Lung microvascular endothelial cell (primary cell): ENCODE results near the gene EFCAB11. TPM values are rescaled to one million over a fixed set of nuclear protein-coding genes. Genes with fewer than 3 reads are reported as not detected.
"Not testable (repeated sequence)": the region's sequence is repeated elsewhere in the genome, so short reads cannot be mapped to it uniquely, and the experiment has no call there.

Experiments used
- DNase-seq, 2 donors: peaks; one replicate each; pipeline versions ENCODE4 v3.0.0 to v3.0.0-alpha.2; 2010; ENCODE audit warnings: low read depth in 2 of 2
- total RNA-seq: library from RNA; depleted of rRNA; stranded (reverse); fragments of >200 nt; gene quantifications from 2 replicates; pipeline ENCODE4 v1.2.1, GENCODE V29; 2014

The EFCAB11 gene
- total RNA-seq, 1 donor from 2014 or later: 1.8 TPM

GRCh38 chr14:89912221-89912620 lies 42.3 kb downstream of the EFCAB11 start:
- DNase-seq: no peak

DNA sequence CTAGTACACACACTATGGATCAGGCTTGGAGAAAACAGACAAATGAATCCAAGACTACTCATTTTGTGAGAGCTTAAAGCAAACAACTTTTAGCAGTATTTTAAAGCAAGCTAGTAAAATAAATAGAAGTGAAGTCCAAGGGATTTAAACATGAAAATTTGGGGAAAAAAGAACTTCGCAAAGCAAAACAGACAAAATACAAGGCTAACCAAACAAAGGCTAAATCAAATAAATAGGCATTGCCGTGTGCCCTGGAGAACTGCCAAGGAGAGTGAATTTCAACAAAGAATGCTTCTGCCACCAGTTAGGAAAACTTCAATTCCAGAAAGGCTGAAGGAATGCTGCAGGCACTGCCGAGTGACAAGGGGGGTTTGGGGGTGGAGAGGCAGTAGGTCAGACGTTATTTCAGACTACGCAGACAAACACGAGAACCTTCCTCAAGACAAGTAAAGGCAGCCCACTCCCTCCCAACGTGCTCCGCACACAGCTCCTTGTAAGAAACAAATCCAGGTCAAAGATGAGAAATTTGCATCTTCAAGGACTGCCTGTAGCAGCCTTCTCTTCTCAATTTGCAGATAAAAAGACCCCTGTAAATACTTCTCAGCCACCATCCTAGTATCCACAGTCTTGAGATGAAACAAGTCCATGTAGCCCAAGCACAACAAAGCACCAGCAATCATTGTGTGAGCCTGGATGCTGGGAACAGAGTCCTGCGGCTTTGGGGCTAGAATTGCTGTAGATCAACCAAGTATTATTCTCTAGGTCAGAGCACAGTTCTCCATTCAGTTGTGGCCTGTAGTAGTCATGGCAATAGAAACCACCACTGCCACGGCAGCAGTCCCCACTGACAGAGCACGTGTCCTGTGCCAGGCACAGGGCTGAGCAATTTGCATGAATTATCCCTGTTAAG lies 43.3 kb downstream of the EFCAB11 start:
- DNase-seq: peak; percentile 43

GRCh38 chr14:89910691-89911009 lies 43.9 kb downstream of the EFCAB11 start:
- DNase-seq: no peak

DNA sequence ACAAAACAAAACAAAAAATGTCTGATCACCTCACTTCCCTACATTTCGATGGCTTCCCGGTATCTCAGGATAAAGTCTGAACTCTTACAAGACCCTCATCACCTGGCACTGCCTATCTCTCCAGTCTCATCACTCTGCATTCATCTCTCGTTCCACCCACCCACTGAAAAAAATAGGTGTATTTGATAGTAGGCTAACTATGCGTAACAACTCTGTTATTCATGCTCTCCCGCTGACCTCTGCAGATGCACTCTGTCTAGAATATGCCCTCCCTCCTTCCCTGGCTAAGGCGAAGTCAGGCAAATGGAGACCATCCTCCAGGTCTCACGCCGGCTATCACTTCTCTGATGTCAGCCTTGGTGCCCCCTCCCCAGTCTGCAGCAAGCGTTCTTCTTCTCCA lies 44.9 kb downstream of the EFCAB11 start:
- no peak for DNase-seq

DNA sequence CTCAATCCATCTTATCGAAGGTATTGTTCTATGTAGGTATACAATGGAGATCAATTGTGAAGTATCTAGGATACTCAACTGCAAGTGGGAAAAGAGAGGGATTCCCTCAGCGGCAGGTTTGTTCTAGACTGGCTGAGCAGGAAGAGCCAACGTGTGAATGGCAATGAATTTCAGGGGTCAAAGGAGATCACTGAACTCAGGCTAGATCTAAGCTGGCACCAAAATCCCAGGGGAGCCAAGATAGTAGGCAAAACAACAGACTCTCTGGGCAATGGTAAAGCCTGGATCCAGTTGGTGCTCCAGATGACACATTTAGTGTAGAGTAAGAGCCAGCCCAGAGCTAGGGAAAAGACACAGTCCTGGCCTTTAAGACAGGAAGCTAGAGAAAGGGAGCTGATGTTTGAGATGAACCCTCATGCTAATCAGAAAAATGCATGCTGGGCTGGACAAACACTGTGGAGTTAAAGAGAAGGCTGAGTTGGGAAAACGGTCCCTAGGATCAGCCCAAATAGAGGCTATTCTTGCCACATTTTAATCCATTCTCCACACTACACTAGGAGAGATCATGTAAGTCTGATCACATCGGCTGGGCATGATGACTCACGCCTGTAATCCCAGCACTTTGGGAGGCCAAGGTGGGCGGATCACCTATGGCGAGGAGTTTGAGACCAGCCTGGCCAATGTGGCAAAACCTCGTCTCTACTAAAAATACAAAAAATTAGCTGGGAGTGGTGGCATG lies 45.6 kb downstream of the EFCAB11 start:
- DNase-seq: no peak

DNA sequence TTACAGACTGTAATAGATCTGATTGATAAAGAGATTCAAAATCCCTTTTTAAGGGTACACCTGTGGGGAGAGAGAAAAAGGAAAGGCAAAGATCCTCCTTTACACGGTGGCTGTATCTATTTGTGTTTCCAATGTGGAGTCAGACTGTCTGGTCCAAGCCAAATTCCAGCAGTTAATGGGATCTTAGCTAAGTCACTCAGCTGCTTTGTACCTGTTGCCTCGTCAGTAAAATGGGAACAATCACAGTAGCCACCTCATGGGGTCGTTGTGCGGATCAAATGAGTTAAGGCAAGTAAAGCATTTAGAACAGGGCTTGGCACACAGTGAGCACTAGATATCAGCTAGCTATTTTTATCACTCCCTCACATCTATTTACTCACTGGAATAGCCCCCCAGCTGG lies 46.9 kb downstream of the EFCAB11 start:
- no peak for DNase-seq

- DNase-seq: no peak
Observed at GRCh38 chr14:89906000-89906399, 48.5 kb downstream of the EFCAB11 start.

DNA sequence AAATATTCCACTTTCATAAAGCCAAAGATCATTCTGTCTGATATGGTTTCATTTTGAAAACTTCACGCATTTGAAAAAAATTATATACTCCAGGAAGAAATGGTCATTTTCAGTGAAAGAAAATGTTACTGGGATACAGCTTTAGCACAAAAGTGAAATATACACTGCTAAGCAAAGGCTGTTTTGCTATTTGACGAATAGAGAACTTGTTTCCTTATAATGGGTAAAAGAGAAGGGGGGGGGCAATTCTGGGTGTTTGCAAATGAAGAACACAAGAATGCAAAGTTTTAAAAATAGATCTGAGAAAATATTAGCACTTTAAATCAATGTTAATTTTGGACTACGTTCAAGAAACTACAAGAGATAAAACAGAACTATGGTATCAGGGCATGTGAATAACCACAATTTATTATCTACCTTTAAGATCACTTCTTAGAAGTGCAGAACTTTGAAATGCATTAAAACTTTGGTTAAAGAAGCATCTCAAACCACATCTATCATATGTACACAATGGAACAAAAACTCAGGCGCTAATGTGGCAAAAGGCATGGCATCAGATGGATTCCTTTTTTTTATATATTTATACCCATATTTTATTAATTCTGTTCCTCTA lies 51.1 kb downstream of the EFCAB11 start:
- DNase-seq: no peak

GRCh38 chr14:89902881-89903280 lies 51.6 kb downstream of the EFCAB11 start:
- peak in 1 of 2 donors; percentile 67 for DNase-seq

DNA sequence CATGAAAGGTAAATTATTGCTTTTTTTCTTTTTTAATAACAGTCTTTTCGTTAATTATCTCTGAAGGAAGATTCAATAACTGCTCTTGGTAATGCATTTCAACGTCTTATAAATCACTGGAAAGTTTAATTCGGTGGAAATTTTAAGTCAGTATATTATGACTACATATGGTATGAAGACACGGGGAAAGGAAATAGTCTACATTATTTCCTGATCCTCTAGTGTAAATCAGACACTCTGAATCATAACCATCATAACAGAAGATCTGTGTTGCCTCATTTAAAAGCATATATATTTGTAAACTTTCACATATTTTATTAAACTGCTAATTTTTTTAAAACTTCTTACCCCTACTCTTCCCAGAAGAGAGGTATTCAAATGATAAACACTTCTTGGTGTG lies 53.7 kb downstream of the EFCAB11 start:
- DNase-seq: peak in 1 of 2 donors; percentile 57

GRCh38 chr14:89899917-89900663 lies 54.4 kb downstream of the EFCAB11 start:
- DNase-seq: peak; percentile 51 to 54

GRCh38 chr14:89899291-89899690 lies 55.2 kb downstream of the EFCAB11 start:
- no peak for DNase-seq

DNA sequence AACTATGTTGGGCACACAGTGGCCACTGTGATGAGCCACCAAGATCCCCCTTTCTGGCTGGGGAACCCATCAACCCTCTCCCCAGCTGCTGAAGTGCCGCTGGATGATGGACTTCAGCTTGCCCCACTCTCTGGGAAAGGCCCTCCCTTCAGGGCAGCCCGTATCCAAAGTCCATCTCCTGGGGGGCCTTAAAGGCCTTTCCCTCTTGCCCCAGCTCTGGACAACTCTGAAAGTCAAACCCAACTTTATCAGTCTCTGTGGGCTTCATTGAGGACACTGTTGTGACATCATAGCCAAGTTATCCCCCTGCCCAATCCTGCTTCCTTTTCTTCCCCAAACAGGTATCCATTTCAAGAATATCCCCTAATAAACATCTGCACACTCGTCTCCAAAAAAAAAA lies 61.1 kb downstream of the EFCAB11 start:
- not testable (repeated sequence) for DNase-seq

- DNase-seq: no peak
Observed at GRCh38 chr14:89892953-89893352, 61.6 kb downstream of the EFCAB11 start.

GRCh38 chr14:89891721-89892120 lies 62.8 kb downstream of the EFCAB11 start:
- not testable (repeated sequence) for DNase-seq

- no peak for DNase-seq
Observed at GRCh38 chr14:89891055-89891454, 63.5 kb downstream of the EFCAB11 start.

- DNase-seq: no peak
Observed at GRCh38 chr14:89890589-89890988, 63.9 kb downstream of the EFCAB11 start.

GRCh38 chr14:89889626-89890025 lies 64.9 kb downstream of the EFCAB11 start:
- DNase-seq: no peak

- DNase-seq: no peak
Observed at GRCh38 chr14:89884761-89885160, 69.8 kb downstream of the EFCAB11 start.

- DNase-seq: no peak
Observed at GRCh38 chr14:89881839-89882238, 72.7 kb downstream of the EFCAB11 start.

DNA sequence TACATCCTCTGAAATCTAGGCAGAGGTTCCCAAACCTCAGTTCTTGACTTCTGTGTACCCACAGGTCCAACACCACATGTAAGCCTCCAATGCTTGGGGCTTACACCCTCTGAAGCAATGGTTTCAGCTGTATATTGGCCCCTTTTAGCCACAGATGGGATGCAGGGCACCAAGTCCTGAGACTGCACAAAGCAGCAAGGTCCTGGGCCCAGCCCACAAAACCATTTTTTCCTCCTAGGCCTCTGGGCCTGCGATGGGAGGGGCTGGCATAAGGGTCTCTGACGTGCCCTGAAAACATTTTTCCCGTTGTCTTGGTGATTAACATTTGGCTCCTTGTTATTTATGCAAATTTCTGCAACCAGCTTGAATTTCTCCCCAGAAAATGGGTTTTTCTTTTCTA lies 80.4 kb downstream of the EFCAB11 start:
- not testable (repeated sequence) for DNase-seq

DNA sequence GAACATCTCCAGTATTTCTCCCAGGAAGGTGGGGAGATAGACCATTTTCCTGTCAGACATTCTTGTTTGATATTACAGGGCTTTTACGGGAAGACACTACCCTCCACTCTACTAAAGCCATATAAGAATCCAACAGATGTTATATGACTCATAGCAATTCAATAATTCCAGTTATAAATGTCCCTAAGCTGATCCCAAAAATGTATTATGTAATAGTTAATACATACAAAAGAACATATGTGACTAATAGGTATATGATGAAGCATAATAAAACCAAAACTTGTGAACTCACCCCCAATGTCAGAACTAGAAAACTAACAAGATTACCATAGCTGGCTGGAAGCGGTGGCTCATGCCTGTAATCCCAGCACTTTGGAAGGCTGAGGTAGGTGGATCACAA lies 84.2 kb downstream of the EFCAB11 start:
- no peak for DNase-seq
